Measurements from ENCODE around the gene RRP36.
"Not testable (repeated sequence)": the region's sequence is repeated elsewhere in the genome, so short reads cannot be mapped to it uniquely, and the experiment has no call there.

The RRP36 gene

DNA sequence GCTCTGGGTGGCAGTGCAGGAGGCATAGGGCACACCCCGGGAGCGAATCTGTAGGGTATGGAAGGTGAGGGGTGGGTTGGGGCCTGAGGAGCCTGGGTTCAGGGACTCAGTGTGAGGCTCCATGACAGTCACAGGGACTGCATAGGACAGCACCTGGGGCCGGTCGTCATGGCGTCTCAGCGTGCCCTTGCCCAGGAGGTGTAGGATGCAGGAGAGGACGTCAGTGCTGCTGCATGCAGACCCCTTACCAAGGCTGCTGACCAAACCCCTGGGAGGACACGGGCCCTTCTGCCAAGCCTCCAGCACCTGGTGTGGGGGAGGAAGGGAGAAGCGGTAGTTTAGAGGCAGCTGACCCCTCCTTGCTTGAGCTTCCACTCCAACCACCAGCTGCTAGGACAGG, 16.3 kb downstream of the RRP36 start:
- no peak for DNase-seq (ENCODE audit: low spot score)

DNA sequence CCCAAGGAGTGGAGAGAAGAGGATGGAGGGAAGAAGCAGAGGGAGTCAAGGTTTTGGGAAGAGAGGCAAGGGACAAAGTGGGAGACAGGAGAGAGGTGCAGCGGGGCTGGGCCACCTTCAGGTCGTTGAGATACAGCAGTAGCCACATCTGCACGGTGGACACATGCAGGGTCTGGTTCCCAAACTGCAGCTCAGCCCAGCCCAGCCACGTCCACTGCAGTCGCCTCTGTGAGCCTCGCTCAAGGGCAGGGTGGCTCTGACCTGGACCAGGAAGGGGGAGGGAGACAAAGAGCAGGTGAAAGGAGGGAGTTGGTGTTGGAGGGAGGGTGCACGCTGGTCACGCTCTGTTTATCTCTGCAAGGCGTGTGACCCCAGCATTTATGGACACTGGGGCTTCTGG, 17.3 kb downstream of the RRP36 start:
- DNase-seq (ENCODE audit: low spot score), result no peak

DNA sequence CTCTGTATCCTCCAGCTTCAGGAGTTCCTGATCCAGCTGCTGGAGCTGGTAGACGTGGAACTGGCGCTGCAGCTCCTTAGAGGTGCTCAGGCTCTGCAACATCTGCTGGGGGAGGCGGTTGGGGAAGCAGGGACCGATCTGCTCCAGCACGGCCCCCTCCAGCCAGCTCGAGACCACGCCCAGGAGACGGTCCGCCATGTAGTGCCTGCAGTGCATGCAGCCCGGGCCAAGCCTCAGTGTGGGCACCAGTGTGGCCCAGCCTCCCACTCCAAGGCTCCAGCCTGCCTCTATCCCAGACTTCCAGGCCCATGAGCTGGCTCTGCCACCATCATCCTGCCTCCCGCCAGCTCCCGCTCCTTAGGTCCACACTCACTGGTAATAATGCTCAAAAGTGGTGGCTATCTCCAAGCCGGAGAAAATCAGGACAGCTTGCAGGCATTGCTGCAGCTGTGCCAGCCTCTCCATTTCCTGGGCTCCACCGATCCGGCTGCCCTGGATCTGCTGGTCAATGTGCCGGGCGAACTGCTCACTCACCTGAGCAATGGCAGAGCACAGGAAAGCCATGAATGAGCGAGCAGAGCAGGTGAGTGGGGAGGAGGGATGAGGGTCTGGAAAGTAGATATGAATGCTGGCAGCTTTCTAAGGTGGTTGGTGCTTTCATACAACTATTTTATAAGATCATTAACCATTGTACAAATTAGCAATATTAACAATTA, 19.3 kb downstream of the RRP36 start:
- DNase-seq (ENCODE audit: low spot score), result no peak

DNA sequence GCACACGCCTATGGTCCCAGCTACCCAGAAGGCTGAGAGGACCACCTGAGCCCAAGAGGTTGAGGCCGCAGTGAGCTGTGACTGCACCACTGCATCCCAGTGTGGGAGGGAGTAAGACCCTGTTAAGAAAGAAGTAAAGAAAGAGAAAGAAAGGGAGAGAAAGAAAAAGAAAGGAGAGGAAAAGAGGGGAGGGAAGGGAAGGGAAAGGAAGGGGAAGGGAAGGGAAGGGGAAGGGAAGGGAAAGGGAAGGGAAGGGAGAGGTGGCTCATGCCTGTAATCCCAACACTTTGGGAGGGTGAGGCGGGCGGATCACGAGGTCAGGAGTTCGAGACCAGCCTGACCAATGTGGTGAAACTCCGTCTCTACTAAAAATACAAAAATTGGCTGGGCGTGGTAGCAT, 20.1 kb downstream of the RRP36 start:
- not testable (repeated sequence) for DNase-seq (ENCODE audit: low spot score)

DNA sequence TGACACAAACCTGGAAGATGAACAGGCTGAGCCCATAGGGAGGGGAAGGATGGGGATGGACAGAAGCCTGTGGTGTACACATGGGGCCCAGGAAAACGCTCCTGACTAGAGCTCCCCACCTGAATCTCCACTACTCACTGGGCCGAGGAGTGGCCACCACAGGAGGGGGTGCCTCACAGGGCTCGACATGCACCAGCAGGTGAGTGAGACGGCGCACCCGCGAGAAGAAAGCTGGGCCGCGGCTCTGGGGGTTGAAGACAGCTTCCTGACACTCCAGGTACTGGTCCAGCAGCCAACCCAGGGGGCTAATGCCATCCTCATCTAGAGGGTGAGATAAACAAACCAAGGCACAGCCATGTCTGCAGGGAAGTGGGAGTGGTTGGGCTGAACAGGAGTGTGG, 21.9 kb downstream of the RRP36 start:
- no peak for DNase-seq (ENCODE audit: low spot score)

DNA sequence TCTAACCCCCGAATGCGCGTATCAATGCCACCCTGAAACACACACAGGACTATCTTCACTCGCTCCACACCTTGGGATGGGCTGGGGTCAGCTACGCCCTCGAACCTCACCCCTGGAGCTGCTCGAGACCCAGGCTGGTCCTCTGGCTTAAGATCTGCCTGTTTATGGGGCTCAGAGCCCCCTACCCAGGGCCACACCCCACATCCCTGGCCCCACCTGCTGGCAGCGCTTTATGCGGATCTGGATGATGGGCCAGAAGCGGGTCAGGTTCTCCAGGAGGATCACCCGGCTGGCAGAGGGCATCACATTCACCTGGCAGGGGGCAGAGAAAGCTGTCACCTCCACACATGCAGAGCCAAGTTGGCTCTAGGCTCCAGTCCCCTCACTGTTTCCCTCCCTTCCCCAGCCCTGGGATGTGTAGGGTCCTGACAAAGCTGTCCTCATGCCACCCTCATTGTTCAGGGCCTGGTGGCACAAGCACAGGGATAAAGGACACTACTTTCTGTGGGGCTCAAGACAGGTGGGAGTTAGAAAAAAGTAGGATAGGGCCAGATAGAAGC, 24.0 kb downstream of the RRP36 start:
- DNase-seq (ENCODE audit: low spot score), result no peak

DNA sequence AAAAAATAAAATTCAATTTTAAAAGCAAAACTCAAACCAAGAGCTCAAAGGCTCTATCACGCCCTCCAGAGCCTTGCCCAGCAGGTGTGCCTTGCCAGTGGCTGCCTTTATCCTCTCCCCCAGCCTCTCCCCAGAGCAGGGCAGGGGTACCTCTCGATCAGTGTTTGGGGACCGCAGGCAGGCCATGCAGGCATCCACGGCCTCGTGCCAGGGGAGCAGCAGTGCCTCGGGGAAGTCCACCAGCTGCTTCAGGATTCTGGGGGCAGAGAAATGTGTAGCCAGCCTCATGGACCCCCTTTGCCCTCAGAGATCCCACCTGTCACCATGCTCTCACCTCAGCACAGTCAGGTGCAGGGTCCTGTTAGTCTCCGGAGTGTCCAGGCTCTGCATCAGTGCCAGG, 26.6 kb downstream of the RRP36 start:
- no peak for DNase-seq (ENCODE audit: low spot score)

DNA sequence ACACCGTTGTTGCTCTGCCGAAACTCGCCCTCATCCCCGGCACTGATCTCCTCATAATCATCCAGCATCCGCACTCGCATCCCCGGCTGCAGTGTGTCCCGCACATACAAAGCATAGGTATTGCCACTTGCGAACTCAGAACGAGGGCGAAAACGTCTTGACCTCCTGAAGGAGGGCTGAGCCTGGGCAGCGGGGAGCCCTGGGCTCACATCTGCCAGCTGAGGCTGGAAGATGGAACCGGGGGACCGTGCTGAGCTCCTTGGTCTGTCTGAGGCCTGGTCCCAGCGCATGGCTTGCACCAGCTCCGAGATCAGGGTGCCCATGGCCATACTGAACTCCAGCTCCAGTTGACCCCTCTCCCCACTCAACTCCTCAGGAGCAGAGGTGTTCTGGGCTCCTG, 29.6 kb downstream of the RRP36 start:
- no peak for DNase-seq (ENCODE audit: low spot score)

DNA sequence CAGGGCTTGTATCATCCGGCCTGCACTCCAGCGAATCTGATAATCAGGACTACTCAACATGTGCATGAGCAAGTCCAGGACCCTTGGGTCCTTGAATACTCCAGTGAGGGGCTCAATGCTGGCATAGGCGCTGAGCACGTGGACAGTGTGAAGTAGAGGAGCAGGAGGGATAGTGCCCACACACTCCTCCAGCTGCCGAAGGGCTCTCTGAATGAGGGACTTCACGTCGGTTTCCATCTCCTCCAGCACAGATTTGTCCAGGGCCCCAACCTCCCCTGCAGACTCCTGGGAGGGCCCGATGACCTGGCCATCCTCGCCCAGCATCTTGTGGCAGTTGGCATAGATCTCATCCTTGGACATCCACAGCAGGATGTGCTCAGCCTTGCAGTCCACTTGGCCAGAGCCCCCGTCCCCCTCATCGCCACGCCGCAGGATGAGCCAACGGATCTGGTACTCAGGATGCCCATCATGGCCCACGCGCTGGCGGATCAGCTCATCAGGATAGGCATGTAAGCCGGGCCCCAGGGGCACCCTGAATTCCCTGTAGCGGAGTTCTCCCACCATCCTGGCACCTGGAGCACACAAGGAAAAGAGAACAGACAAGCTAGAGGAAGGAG, 30.9 kb downstream of the RRP36 start:
- DNase-seq (ENCODE audit: low spot score), result no peak

DNA sequence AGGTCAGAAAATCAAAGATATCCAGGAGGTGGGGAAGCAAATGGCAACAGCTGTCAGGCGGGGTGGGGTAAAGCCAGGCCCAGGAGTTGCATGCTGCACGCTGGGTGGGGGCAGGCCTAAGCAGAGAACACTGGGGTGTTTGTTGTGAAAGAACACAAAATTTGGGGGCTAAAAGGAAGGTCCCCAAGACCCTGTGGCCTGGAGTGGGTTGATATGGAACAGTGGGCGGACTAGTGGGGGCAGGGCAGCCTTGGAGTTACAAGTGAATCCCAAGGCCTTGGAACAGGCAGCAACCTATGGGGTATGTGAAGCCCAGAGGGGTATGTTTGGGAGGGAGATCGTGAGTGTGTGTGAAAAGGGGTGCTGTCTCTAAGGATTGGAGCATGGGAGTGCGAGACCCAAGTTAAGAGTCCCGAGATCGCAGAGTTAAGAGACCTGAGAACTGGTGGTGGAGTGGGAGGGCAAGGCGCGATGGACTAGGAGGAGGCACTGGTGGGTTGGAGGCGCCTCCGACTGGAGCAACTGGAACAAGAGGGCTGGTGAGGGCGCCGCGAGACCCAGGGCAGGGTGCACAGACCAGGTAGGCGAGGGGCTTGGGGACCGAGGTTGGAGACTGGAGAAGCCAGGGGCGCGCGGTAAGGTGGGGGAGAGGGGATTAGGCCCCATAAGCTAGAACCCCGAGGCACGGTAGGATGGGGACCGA, 31.6 kb downstream of the RRP36 start:
- DNase-seq (ENCODE audit: low spot score), result no peak

DNA sequence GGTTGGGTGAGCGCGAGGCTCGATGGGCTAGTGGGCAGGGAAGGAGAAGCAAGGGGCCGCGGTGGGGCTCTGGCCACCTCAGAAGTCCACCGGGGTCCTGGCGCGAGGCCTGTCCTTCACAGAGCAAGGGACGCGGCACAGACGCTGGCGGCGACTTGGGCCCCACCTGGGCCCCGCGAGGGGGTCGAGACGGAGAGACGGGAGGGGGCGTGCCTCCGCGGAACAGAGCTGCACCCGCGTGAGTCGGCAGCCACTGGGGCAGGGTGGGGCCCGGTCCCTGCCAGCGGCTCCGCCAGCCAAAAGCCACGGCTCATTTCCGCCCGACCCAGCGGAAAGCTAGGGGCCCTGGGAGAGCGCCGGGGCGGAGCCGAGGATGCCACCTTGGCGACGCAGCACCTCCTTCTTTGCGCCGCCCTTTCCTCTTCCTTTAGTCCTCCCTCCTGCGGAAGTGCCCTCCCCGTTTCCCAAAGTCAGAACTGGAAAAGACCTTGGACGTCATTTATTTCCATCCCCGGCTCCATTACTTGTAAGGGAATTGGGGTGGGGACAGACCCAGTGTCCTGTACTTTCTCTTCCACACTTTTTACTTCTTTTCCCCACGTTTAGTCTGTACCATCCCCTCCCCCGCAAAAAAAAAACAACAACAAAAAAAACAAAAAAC, 32.3 kb downstream of the RRP36 start, which contains the start of gene CUL7:
Gene CUL7 (minus strand): TSS at position 307 of the 661 bp plus-strand sequence. CDS start 1,063 bp downstream, outside the sequence.
- peak; percentile 96 for DNase-seq (ENCODE audit: low spot score)

DNA sequence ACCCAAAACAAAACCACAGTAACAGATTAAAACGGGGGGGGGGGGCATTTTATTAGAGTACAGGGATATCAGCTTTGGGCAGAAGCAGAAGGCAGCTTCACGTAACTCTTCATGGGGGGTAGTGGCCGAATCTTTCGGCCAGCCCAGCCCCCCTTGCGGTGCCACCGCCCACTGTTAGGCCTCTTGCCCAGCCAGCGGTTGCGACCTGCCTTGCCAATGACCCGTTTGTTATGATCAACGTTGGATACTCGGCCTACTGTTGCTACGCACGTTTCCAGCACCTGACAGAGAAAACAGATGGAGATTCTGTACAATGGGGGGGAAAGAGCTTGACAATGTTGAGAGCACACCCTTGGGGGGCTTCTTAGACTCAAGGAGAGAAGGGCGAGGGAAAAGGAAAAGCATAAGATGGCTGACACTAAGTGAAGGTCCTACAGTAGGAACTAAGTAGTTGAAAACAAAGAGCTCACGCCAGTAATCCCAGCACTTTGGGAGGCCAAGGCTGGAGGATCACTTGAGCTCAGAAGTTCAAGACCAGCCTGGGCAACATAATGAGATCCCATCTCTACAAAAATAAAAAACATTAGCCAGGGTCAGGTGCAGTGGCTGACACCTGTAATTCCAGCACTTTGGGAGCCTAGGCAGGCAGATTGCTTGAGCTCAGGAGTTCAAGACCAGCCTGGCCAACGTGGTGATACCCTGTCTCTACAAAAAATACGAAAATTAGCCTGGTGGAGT, 33.0 kb downstream of the RRP36 start:
- no peak for DNase-seq (ENCODE audit: low spot score)

DNA sequence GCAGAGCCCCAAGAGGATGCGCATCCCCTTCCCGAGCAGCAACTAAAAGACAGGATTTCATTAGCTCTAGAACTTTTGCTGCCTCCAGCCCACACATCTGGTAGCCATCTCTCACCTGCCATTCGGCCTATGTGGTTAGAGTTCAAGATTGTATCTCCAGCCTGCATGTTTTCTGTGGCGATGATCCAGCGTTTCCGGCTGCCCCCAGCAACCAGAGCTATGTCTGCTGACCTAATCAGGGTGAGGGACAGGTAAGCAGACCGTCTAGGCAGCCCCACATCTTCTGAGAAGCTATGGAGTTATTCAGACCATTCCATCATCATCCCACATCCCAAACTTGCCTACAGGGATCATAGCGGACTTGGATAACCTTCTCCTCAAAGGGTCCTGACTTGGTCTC, 34.5 kb downstream of the RRP36 start:
- no peak for DNase-seq (ENCODE audit: low spot score)

DNA sequence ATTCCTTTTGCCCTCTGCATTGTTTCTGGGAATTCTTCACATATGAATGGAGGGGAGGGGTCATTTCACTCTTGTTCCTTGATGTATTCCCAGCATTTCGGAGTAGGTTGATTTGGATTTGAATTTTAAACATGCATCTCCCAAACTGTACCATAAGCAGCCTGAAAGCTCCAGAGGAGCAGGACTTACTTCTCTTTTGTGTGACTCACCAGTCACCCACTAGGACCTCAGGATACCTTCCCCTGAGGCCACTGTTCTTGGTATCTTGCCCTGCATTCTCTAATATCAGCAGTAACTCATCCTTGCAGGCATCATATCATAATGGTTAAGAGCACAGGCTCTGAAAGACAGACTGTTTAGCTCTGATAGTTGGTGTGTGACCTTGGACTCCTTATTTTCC, 37.1 kb downstream of the RRP36 start:
- DNase-seq (ENCODE audit: low spot score), result no peak

DNA sequence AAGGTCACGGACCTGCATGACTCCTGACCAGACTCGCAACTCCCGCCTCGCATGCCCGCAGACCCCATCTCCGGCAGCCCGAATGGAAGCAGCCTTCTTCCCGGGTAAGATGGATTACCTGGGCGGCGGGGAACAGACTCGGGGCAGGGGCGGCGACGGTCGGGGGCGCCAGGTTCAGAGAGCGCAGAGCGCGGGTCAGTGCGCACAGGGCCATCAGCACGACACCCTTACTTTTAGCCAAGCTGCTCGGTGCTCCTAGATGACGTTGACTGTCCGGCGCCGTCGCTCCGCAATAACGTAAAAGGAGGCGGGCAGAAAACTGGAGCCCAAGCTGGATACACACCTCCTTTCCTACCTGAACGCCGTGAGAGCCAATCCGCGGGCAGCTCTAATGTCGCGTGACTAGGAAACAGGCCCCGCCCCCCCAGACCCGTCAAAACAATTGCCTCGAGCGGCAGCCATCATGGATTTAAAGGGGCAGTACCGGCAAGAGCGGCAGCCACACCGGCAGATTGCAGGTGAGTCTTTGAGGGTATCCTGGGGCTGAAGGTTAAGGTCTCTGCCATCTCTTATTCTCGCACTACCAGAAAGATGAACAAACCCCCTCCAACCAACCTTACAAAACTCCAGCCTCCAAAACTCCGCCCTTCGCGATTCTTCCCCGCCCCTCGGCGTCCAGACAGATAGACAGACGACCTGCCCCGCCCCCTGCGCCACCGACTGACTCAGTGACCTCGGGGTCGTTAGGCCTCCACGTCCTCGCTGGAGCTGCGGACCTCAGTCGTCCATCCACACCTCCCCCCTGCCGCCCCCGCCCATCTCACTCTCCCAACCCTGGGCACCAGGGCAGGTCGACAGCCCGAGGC, 38.0 kb downstream of the RRP36 start, which contains the start of the genes KLC4 and MRPL2:
Gene KLC4 (plus strand): TSS at position 464 of the 866 bp plus-strand sequence. CDS start 1,705 bp downstream, outside the sequence.
Gene MRPL2 (minus strand): TSS at position 267 of the 866 bp plus-strand sequence. CDS start 53 bp downstream, at position 214.
- DNase-seq (ENCODE audit: low spot score), result peak; percentile 99

DNA sequence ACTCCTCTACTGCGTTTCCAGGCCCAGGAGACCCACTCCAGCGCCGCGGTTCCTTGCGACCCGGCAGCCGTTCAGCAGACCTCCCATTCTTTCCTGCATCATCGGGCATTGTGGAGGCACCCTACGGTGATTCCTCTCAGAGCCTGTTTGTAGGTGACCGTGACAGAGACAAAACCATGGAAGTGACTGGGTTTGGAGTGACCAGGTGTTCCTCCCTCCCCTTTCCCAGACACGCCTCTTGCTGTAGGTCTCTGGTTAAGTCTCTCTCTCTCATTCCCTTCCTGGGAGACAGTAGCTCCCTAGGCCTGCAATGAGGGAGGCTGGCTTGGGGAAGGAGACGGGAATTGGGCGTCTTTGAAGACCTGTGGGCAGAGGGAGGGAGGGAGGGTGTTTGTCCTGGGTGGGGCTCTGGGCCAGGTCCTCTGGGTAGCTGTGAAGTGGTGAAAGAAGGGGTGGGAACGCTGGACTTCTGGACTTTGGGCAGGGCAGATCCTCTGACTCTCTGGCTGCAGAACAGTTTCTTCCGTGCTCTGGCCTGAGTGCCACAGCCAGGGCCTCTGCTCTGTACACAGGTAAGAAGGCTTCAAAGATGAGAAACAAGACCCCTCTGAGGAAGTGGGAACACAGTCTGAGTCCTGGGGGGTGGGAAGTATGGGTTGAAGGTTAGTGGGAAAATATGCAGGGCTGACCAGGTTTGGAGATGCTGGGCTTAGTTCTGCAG, 38.8 kb downstream of the RRP36 start:
- DNase-seq (ENCODE audit: low spot score), result no peak

DNA sequence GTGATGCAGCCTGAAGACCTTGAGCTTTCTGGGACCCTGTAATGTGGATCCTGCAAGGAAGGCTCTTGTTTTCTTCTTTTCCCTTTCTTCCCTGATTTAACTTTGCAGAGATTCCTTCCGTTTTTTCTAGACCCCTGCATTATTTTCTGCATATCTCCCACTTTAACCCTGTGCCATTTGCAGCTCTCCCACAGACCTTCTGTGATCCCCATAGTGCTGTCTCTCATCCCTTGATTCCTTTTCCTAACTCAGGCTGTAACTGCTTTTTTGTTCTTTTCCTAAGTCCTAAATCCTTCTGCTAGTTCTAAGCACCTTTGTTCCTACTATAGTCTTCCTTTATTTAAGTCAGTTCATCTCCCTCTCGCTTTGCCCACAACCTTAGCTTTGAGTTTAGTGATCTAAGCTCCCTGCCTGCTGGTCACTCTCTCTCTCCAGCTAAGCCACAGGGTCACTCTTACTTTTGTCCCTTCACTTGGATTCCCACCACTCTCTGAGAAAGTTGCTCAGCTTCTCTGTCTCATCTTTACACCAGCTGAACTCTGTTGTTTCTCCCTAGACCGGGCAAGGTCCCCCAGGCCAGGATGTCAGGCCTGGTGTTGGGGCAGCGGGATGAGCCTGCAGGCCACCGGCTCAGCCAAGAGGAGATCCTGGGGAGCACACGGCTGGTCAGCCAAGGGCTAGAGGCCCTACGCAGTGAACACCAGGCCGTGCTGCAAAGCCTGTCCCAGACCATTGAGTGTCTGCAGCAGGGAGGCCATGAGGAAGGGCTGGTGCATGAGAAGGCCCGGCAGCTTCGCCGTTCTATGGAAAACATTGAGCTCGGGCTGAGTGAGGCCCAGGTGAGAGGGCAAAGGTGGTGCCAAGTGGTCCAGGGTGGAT, 39.6 kb downstream of the RRP36 start:
- DNase-seq (ENCODE audit: low spot score), result no peak

DNA sequence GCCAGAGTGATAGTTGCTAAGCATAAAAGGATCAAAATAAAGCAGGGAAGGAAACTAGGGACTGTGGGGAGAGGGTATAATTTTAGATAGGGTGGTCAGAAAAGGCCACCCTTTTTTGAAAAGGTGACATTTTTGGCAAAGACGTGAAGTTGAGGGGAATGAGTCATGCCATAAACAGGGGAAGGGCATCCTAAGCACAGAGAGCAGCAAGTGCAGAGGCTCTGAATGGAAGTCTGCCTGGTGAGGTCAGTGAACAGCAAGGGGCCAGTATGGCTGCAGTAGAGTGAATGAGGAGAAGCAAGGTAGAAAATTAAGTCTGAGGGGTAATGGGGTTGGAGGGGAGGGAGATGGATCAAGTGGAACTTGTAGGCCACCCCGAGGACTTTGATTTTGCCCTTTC, 40.4 kb downstream of the RRP36 start:
- no peak for DNase-seq (ENCODE audit: low spot score)

DNA sequence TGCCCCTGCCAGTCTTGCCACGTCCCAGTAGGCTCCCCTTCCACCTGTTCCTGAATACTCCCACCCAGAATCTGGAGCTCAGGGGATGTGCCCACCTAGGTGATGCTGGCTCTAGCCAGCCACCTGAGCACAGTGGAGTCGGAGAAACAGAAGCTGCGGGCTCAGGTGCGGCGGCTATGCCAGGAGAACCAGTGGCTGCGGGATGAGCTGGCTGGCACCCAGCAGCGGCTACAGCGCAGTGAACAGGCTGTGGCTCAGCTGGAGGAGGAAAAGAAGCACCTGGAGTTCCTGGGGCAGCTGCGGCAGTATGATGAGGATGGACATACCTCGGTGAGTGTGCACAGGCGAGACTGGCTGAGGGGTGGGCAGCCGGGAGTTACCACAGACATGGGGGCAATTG, 41.4 kb downstream of the RRP36 start:
- no peak for DNase-seq (ENCODE audit: low spot score)
